Small intestine (tissue), 7 donors: ENCODE data around the gene PIK3CG. TPM values are rescaled to one million over a fixed set of nuclear protein-coding genes. Genes with fewer than 3 reads are reported as not detected.
"Not testable (repeated sequence)": the region's sequence is repeated elsewhere in the genome, so short reads cannot be mapped to it uniquely, and the experiment has no call there.

Experiments used
- DNase-seq, 2 donors: peaks; one replicate each; pipeline versions ENCODE4 v3.0.0 to v3.0.0-alpha.2; 2013
- FAIRE-seq: peaks from 2 replicates; lab custom pipeline; 2012; peaks lifted over from hg19 to GRCh38; lab: Jason Lieb, UNC
- H3K27ac ChIP-seq, 3 donors: one replicate each; pipeline ENCODE4 v1.5.1; 2013; ENCODE audit warnings: low read length in 2 of 3, mild to moderate bottlenecking in 2 of 3, control low read depth in 1 of 3, inconsistent platforms in 1 of 3, low read depth in 1 of 3, moderate library complexity in 1 of 3
- H3K27me3 ChIP-seq, 3 donors: one replicate each; pipeline ENCODE4 v1.6.1; 2013; ENCODE audit warnings: low read length in 3 of 3, inconsistent platforms in 1 of 3; ENCODE audit not compliant: control insufficient read depth in 3 of 3, insufficient read depth in 3 of 3
- H3K36me3 ChIP-seq, 3 donors: one replicate each; pipeline ENCODE4 v1.6.1; 2013; ENCODE audit warnings: low read length in 3 of 3, inconsistent platforms in 1 of 3, low read depth in 1 of 3, mild to moderate bottlenecking in 1 of 3, moderate library complexity in 1 of 3; ENCODE audit not compliant: control insufficient read depth in 3 of 3, insufficient read depth in 2 of 3
- H3K4me1 ChIP-seq, 3 donors: one replicate each; pipeline ENCODE4 v1.6.1; 2013; ENCODE audit warnings: low read length in 2 of 3, inconsistent platforms in 1 of 3, low read depth in 1 of 3, mild to moderate bottlenecking in 1 of 3, moderate library complexity in 1 of 3; ENCODE audit not compliant: control insufficient read depth in 3 of 3, insufficient read depth in 2 of 3
- H3K4me3 ChIP-seq, 3 donors: one replicate each; pipeline ENCODE4 v1.5.1; 2013; ENCODE audit warnings: low read length in 3 of 3, control low read depth in 1 of 3, inconsistent platforms in 1 of 3, low read depth in 1 of 3, mild to moderate bottlenecking in 1 of 3, moderate library complexity in 1 of 3
- H3K9me3 ChIP-seq, 2 donors: one replicate each; pipeline ENCODE4 v1.6.1; 2013; ENCODE audit warnings: low read depth in 1 of 2, low read length in 1 of 2; ENCODE audit not compliant: control insufficient read depth in 2 of 2, insufficient read depth in 1 of 2
- WGBS, 3 donors: extraction: QIAGEN DNeasy Blood & Tissue Kit; methylation state at CpG; one replicate each; pipeline ENCODE4 v1.1.7; 2013; 5-methylcytosine and 5-hydroxymethylcytosine counted together
- polyA plus RNA-seq, 4 donors: library from polyadenylated mRNA; stranded (reverse) in 3 of 4; unstranded in 1 of 4; fragments of 200-250 nt in 3 of 4; fragments of 120-200 nt in 1 of 4; gene quantifications; one replicate each; pipeline versions ENCODE4 v1.2.1 to v1.2.3, GENCODE V29; 2013
- donor health status: healthy with polysubstance abuse.
- donor health status: control.
- donor health status: control.
- donor health status: Bipolar disorder and iron deficiency.
- donor health status: healthy.

The PIK3CG gene
- polyA plus RNA-seq, 4 donors = 1.1 to 2.3 (median 1.1) TPM

GRCh38 chr7:106924468-106924867, 59.4 kb downstream of the PIK3CG start:
- not testable (repeated sequence) for H3K27ac ChIP-seq, H3K36me3 ChIP-seq, H3K27me3 ChIP-seq, H3K4me1 ChIP-seq, H3K9me3 ChIP-seq, H3K4me3 ChIP-seq, DNase-seq, FAIRE-seq
- 54 to 80% (median 71%) methylated on average over 2 of the region's 2 CpGs for WGBS, 3 donors

- no peak for DNase-seq
- no peak for FAIRE-seq
These were observed 61.8 kb downstream of the PIK3CG start for GRCh38 chr7:106926892-106927291.

GRCh38 chr7:106927536-106927935, 62.5 kb downstream of the PIK3CG start:
- FAIRE-seq = no peak
- Histone ChIP-seq H3K4me3 (no peak overlapping the region), H3K36me3 (no peaks in the 10 kb centered on the region), H3K27ac (no peak overlapping the region), H3K4me1 (no peaks in the 10 kb centered on the region), H3K27me3 (no peaks in the 10 kb centered on the region), H3K9me3 (no peaks in the 10 kb centered on the region)
- 35 to 59% (median 51%) methylated on average over 2 of the region's 2 CpGs for WGBS, 3 donors
- no peak for DNase-seq

More at GRCh38 chr7:106926892-106927291, 61.8 kb downstream of the PIK3CG start:
- no peak overlapping the region for H3K4me3 ChIP-seq
- 74 to 87% (median 85%) methylated on average over 4 of the region's 4 CpGs for WGBS, 3 donors
- H3K36me3 ChIP-seq = no peaks in the 10 kb centered on the region
- no peak overlapping the region for H3K27ac ChIP-seq
- no peaks in the 10 kb centered on the region for H3K4me1 ChIP-seq
- H3K27me3 ChIP-seq = no peaks in the 10 kb centered on the region
- H3K9me3 ChIP-seq = no peaks in the 10 kb centered on the region

DNA sequence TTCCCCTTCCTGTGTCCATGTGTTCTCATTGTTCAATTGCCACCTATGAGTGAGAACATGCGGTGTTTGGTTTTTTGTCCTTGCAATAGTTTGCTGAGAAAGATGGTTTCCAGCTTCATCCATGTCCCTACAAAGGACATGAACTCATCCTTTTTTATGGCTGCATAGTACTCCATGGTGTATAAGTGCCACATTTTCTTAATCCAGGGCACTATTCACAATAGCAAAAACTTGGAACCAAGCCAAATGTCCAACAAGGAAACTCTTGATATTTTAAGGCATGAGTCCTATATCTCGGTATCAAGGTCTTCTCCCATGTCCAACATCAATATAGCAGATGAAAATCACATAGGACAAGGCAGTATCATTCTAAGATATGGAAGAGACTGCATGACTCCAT, 64.5 kb downstream of the PIK3CG start:
- H3K27ac ChIP-seq, H3K27me3 ChIP-seq, H3K9me3 ChIP-seq, DNase-seq, FAIRE-seq, H3K36me3 ChIP-seq, H3K4me3 ChIP-seq, H3K4me1 ChIP-seq: not testable (repeated sequence)
- 40 to 76% (median 68%) methylated on average over 2 of the region's 2 CpGs for WGBS, 3 donors

DNA sequence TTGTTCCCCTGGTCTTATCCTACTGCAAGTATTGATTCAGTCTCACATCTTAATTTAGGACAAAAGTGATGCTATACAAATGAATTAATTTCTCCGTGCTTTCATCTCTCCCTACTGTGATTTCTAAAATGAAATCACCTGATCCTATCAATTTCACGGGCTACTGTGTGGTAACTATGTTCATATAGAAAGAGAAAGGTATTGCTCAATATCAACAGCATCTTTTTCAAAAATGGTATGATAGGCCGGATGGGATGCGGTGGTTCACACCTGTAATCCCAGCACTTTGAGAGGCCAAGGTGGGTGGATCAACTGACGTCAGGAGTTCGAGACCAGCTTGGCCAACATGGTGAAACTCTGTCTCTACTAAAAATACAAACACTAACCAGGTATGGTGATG, 71.2 kb downstream of the PIK3CG start:
- Histone ChIP-seq H3K27ac (no peak overlapping the region), H3K36me3 (no peaks in the 10 kb centered on the region), H3K27me3 (no peaks in the 10 kb centered on the region), H3K4me1 (no peaks in the 10 kb centered on the region), H3K9me3 (no peaks in the 10 kb centered on the region), H3K4me3 (no peak overlapping the region)
- FAIRE-seq (no peak), DNase-seq (no peak)
- 89 to 93% (median 91%) methylated on average over 6 of the region's 6 CpGs for WGBS, 3 donors

- not testable (repeated sequence) for H3K4me1 ChIP-seq, FAIRE-seq, DNase-seq, H3K27ac ChIP-seq, H3K4me3 ChIP-seq, H3K36me3 ChIP-seq, H3K27me3 ChIP-seq, H3K9me3 ChIP-seq
- 80 to 87% (median 82%) methylated on average over 7 of the region's 7 CpGs for WGBS, 3 donors
These were observed 73.0 kb downstream of the PIK3CG start for GRCh38 chr7:106938122-106938521.

- Histone ChIP-seq H3K27ac (no peak overlapping the region), H3K9me3 (no peaks in the 10 kb centered on the region), H3K36me3 (no peaks in the 10 kb centered on the region), H3K4me1 (no peaks in the 10 kb centered on the region), H3K27me3 (no peaks in the 10 kb centered on the region), H3K4me3 (no peak overlapping the region)
- DNase-seq (no peak), FAIRE-seq (no peak)
- WGBS, 3 donors = 87 to 94% (median 91%) methylated on average over 5 of the region's 5 CpGs
These were observed 73.7 kb downstream of the PIK3CG start for GRCh38 chr7:106938803-106939202.

DNA sequence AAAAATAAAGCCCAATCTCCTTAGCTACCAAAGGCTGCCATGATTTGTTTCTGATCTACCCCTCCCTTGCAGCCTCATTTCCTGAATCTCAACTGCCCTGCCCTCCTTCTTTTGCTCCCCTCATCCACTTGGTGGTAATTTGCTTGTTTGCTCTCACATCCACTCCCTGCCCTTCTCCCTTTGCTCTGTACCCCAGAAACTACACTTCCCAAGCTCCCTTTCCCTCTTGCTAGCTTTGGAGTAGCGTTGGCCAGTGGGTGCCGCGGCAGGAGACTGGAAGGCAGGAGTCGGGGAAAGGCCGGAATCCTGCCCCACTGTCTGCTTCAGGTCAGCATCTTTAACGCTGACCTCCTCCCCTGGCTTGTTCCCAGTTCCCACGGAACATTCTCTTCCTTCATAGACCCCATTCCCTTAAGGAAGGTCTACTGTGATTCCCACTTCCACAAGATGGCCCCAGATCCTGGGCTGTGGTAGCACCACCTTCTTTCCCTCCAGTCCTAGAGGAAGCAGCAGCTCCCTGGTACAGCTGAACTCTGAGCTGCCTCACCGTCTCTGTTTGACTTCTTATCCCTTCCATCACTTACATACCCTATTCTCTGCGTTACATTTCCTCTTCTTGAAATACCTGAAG, 79.1 kb downstream of the PIK3CG start:
- WGBS, 3 donors = 67 to 85% (median 76%) methylated on average over 9 of the region's 9 CpGs
- FAIRE-seq = no peak
- no peaks in the 10 kb centered on the region for H3K4me1 ChIP-seq

DNA sequence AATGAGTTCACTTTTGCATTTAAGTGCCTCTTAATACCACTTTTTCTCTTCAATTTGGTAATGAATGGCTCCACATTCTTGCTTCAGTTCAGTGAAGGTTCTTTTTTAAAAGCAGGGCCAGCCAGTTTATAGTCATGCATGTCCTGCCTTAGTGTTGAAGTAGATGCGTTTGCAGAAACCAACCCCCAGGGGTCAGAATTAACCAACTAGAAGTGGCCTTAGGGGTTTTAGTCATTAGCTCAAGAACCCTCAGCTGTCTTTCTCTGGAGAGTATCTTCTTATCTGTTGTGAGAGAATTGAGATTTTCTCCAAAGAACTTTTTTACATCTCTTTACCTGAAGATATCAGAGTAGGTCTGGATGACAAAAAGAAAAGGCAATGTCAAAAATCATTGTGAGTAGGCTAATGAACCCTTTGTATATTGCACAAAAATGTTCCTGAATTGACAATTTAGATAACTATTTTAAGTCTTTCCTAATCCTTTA, 82.2 kb downstream of the PIK3CG start:
- Histone ChIP-seq H3K4me3 (no peak overlapping the region), H3K27ac (no peak overlapping the region), H3K9me3 (no peaks in the 10 kb centered on the region), H3K36me3 (no peaks in the 10 kb centered on the region), H3K27me3 (peaks cover 0 to 20% (median 0%) of the 10 kb centered on the region in 3 donors), H3K4me1 (no peaks in the 10 kb centered on the region)
- WGBS, 3 donors = 0 to 8% (median 6%) methylated on average over 1 of the region's 1 CpG
- FAIRE-seq = no peak
- peak; percentile 17 to 55 for DNase-seq

More for the DNA sequence above, 79.1 kb downstream of the PIK3CG start:
- Histone ChIP-seq H3K36me3 (no peaks in the 10 kb centered on the region), H3K4me3 (no peak overlapping the region), H3K9me3 (no peaks in the 10 kb centered on the region), H3K27me3 (peaks cover 0 to 15% (median 0%) of the 10 kb centered on the region in 3 donors), H3K27ac (no peak overlapping the region)
- DNase-seq = no peak
